NOMO-1 treated with DMSO at 0.1 percent for 48 hours (cell line): ENCODE measurements around the gene NUP62.

Experiments used
- DNase-seq: peaks from one replicate; lab custom pipeline; 2025; ENCODE audit not compliant: unreplicated experiment; lab: John Stamatoyannopoulos, UW

Gene NUP62

GRCh38 chr19:49882643-49883042 is 46.7 kb downstream of the NUP62 start:
- no peak for DNase-seq

- DNase-seq = no peak
Measured at GRCh38 chr19:49881672-49882394, 47.5 kb downstream of the NUP62 start.

GRCh38 chr19:49881186-49881585 is 48.1 kb downstream of the NUP62 start:
- DNase-seq = no peak

GRCh38 chr19:49880162-49880869 is 49.0 kb downstream of the NUP62 start:
- no peak for DNase-seq

- DNase-seq = peak; percentile 29
Measured at GRCh38 chr19:49879243-49879963, 49.9 kb downstream of the NUP62 start.

- no peak for DNase-seq
Measured at GRCh38 chr19:49878744-49879070, 50.6 kb downstream of the NUP62 start.

- DNase-seq = peak; percentile 94
Measured at GRCh38 chr19:49877879-49878743, 51.2 kb downstream of the NUP62 start.

GRCh38 chr19:49877020-49877878 is 52.1 kb downstream of the NUP62 start, which contains the start of the genes AKT1S1 and TBC1D17:
Gene AKT1S1, minus strand, starts transcription at chr19:49877355. Its CDS starts 4,060 bp downstream, at chr19:49873295.
Gene TBC1D17, plus strand, starts transcription at chr19:49877702. Its CDS starts 22 bp downstream, at chr19:49877724.
- DNase-seq = peak; percentile 99

- DNase-seq = peak; percentile 98
Measured at GRCh38 chr19:49876422-49877019, 52.8 kb downstream of the NUP62 start.

GRCh38 chr19:49875857-49876421 is 53.4 kb downstream of the NUP62 start:
- no peak for DNase-seq

- DNase-seq = no peak
Measured at GRCh38 chr19:49875177-49875576, 54.1 kb downstream of the NUP62 start.

- no peak for DNase-seq
Measured at GRCh38 chr19:49874503-49875157, 54.7 kb downstream of the NUP62 start.

GRCh38 chr19:49873834-49874233 is 55.5 kb downstream of the NUP62 start:
- DNase-seq = no peak

GRCh38 chr19:49873129-49873521 is 56.2 kb downstream of the NUP62 start:
- DNase-seq = no peak

GRCh38 chr19:49872245-49873128 is 56.8 kb downstream of the NUP62 start:
- no peak for DNase-seq

GRCh38 chr19:49871349-49871985 is 57.8 kb downstream of the NUP62 start:
- DNase-seq = no peak

- DNase-seq = no peak
Measured at GRCh38 chr19:49870309-49870901, 58.9 kb downstream of the NUP62 start.
